ENCODE data around the gene VAV3.

- no peak for TF ChIP-seq POLR2A (IDR thresholded peaks at IDR 0.05)
- TF ChIP-seq, protein P1, sequence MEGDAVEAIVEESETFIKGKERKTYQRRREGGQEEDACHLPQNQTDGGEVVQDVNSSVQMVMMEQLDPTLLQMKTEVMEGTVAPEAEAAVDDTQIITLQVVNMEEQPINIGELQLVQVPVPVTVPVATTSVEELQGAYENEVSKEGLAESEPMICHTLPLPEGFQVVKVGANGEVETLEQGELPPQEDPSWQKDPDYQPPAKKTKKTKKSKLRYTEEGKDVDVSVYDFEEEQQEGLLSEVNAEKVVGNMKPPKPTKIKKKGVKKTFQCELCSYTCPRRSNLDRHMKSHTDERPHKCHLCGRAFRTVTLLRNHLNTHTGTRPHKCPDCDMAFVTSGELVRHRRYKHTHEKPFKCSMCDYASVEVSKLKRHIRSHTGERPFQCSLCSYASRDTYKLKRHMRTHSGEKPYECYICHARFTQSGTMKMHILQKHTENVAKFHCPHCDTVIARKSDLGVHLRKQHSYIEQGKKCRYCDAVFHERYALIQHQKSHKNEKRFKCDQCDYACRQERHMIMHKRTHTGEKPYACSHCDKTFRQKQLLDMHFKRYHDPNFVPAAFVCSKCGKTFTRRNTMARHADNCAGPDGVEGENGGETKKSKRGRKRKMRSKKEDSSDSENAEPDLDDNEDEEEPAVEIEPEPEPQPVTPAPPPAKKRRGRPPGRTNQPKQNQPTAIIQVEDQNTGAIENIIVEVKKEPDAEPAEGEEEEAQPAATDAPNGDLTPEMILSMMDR (IDR thresholded peaks at IDR 0.05): no peak
These were observed 237.1 kb downstream of the VAV3 start for GRCh38 chr1:107727866-107728265.

Measured in adrenal gland (tissue), 5 donors.